GM18951 (cell line): Measurements from ENCODE around the gene TBCD.

Experiments
- POLR2A ChIP-seq: IDR thresholded peaks from 4 replicates; pipeline ENCODE4 v1.6.1; 2011; ENCODE audit warnings: mild to moderate bottlenecking; ENCODE audit not compliant: insufficient read length, insufficient read depth; ENCODE audit errors: extremely low read depth
- in situ Hi-C: fragments of 300-500 bp; cut with MboI; formaldehyde crosslinking; loops from one replicate; pipeline ENCODE4 v1.12.0; 2022; ENCODE audit warnings: low sequenced_read_pairs, mixed read lengths, inconsistent platforms; ENCODE audit not compliant: unreplicated experiment

TBCD gene

GRCh38 chr17:82929011-82929622, 177.3 kb downstream of the TBCD start:
- no peak for TF ChIP-seq POLR2A
- in situ Hi-C loops, result loop anchor here (10.0 kb wide), 1 partner anchor 144 kb away; no protein-coding TSS in a partner anchor

GRCh38 chr17:82929676-82930042, 177.8 kb downstream of the TBCD start:
- in situ Hi-C loops, result loop anchor here (10.0 kb wide), 1 partner anchor 145 kb away; no protein-coding TSS in a partner anchor
- no peak for TF ChIP-seq POLR2A

GRCh38 chr17:82930043-82930923, 178.4 kb downstream of the TBCD start:
- in situ Hi-C loops, result no loop called here
- TF ChIP-seq POLR2A, result no peak

- in situ Hi-C loops, result no loop called here
- TF ChIP-seq POLR2A, result no peak
Observed at GRCh38 chr17:82930924-82931698, 179.2 kb downstream of the TBCD start.

GRCh38 chr17:82931699-82932517, 180.0 kb downstream of the TBCD start:
- in situ Hi-C loops, result no loop called here
- TF ChIP-seq POLR2A, result no peak

GRCh38 chr17:82932518-82933310, 180.8 kb downstream of the TBCD start:
- in situ Hi-C loops, result no loop called here
- no peak for TF ChIP-seq POLR2A

- TF ChIP-seq POLR2A, result no peak
- in situ Hi-C loops, result no loop called here
Observed at GRCh38 chr17:82933911-82934310, 182.0 kb downstream of the TBCD start.

GRCh38 chr17:82935966-82936767, 184.3 kb downstream of the TBCD start:
- no peak for TF ChIP-seq POLR2A
- in situ Hi-C loops, result no loop called here

- TF ChIP-seq POLR2A, result no peak
- in situ Hi-C loops, result no loop called here
Observed at GRCh38 chr17:82936768-82937171, 184.9 kb downstream of the TBCD start.

- no peak for TF ChIP-seq POLR2A
- in situ Hi-C loops, result no loop called here
Observed at GRCh38 chr17:82937411-82938371, 185.8 kb downstream of the TBCD start.
